Mesothelial cell of epicardium (in vitro differentiated cells): ENCODE results near the gene FRMPD4. TPM values are rescaled to one million over a fixed set of nuclear protein-coding genes. Genes with fewer than 3 reads are reported as not detected.
A peak's percentile ranks its signal among the peaks of the same experiment; 100 is the strongest.

Experiments used
- DNase-seq, 2 experiments: peaks; one replicate each; pipeline ENCODE4 v3.0.0; 2021; ENCODE audit warnings: low spot score in 2 of 2; ENCODE audit not compliant: unreplicated experiment in 2 of 2
- H3K27ac Mint-ChIP-seq: 2 replicates; pipeline ENCODE4 v1.8.0; 2021; ENCODE audit warnings: mixed read lengths
- H3K27me3 Mint-ChIP-seq: 2 replicates; pipeline ENCODE4 v1.8.0; 2021; ENCODE audit warnings: low read depth, mixed read lengths
- H3K36me3 Mint-ChIP-seq: 2 replicates; pipeline ENCODE4 v1.8.0; 2021; ENCODE audit warnings: mixed read lengths
- H3K4me1 Mint-ChIP-seq: 2 replicates; pipeline ENCODE4 v1.8.0; 2021; ENCODE audit warnings: mixed read lengths
- H3K4me3 Mint-ChIP-seq: 2 replicates; pipeline ENCODE4 v1.8.0; 2021; ENCODE audit warnings: mild to moderate bottlenecking, moderate library complexity, mixed read lengths
- H3K9me3 Mint-ChIP-seq: 2 replicates; pipeline ENCODE4 v1.8.0; 2021; ENCODE audit warnings: mixed read lengths
- CTCF ChIP-seq: fragments of 200-600 bp; sonication (generic); IDR thresholded peaks from one replicate; pipeline ENCODE4 v1.5.0; 2021; ENCODE audit warnings: antibody characterized with exemption; ENCODE audit not compliant: unreplicated experiment
- total RNA-seq: library from RNA; stranded (reverse); gene quantifications from 3 replicates; pipeline ENCODE4 v1.2.1, GENCODE V29; 2021

FRMPD4 gene
- total RNA-seq, 1 donor from 2014 or later = not detected

DNA sequence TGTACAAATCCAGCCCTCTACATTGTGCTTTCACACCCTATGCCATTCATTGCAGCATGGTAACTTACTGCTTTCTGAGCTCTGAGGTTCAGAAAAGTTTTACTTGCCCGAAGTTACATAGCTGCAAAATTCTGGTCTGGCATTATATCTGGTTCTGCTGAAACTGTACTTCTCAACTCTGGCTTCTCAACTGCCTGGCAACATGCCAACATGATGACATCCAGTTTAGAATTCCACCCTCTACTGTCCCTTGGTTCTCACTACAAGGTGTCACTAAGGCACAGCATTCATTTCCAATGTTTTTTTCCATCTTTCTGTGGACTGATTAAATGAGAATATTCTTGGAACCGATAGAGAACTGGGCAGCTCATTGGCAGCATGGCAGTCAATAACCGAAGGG, 410.1 kb downstream of the FRMPD4 start:
- Mint-ChIP-seq H3K4me3 (no peak overlapping the region), H3K27me3 (no peaks in the 10 kb centered on the region), H3K4me1 (no peaks in the 10 kb centered on the region), H3K27ac (no peak overlapping the region), H3K9me3 (peaks cover 3% of the 10 kb centered on the region), H3K36me3 (no peaks in the 10 kb centered on the region)
- no peak for TF ChIP-seq CTCF
- DNase-seq = no peak

DNA sequence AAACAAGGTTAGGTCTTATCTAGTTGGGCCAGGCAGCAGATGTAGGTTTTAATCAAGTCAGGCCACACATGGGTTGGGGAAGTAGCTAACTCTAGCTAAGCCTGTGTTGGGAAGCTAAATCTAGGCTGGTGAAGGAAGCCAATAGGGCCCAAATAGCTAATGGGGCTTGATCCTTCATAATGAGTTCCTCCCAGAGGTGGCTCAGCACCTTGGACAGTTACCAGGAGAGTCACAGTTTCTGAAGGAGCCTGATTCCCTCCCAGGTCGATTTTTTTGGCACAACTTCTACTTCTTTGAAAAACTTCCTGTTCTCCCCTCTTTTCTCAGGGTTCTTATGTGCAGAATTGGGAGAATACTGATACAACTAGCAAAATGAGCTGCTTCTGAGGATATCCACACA, 410.5 kb downstream of the FRMPD4 start:
- Mint-ChIP-seq H3K27me3 (no peaks in the 10 kb centered on the region), H3K4me1 (no peaks in the 10 kb centered on the region), H3K4me3 (no peak overlapping the region), H3K9me3 (peaks cover 3% of the 10 kb centered on the region), H3K27ac (no peak overlapping the region), H3K36me3 (no peaks in the 10 kb centered on the region)
- no peak for TF ChIP-seq CTCF
- peak in 1 of 2 experiments; percentile 39 for DNase-seq

GRCh38 chrX:12554206-12554605, 415.9 kb downstream of the FRMPD4 start:
- no peaks in the 10 kb centered on the region for H3K36me3 Mint-ChIP-seq
- no peak overlapping the region for H3K27ac Mint-ChIP-seq
- H3K4me1 Mint-ChIP-seq = no peaks in the 10 kb centered on the region
- DNase-seq = no peak
- H3K9me3 Mint-ChIP-seq = peaks cover 27% of the 10 kb centered on the region
- peaks cover 2% of the 10 kb centered on the region for H3K27me3 Mint-ChIP-seq
- no peak overlapping the region for H3K4me3 Mint-ChIP-seq
- no peak for TF ChIP-seq CTCF

DNA sequence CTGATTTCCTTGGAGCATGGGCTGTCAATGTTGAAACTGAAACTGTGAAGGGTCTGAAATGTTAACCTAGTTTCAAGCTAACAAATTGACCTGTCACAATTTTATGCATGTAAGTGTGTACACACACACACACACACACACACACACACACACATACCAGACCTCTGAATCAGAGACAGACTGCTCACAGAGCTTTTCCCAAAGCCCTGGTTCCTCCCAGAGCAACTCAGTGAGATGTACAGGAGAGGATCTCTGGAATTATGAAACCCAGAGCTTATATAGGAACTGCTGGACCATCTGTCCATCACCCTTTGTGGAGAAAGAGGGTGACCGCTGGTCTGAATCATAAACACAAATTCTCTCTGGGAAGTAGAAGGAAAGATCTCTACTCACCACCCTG, 424.8 kb downstream of the FRMPD4 start:
- TF ChIP-seq CTCF = no peak
- no peaks in the 10 kb centered on the region for H3K36me3 Mint-ChIP-seq
- H3K27me3 Mint-ChIP-seq = no peaks in the 10 kb centered on the region
- peaks cover 34% of the 10 kb centered on the region for H3K9me3 Mint-ChIP-seq
- DNase-seq = no peak
- H3K4me3 Mint-ChIP-seq = no peak overlapping the region
- no peak overlapping the region for H3K27ac Mint-ChIP-seq
- no peaks in the 10 kb centered on the region for H3K4me1 Mint-ChIP-seq

GRCh38 chrX:12564221-12564620, 425.9 kb downstream of the FRMPD4 start:
- Mint-ChIP-seq H3K4me1 (no peaks in the 10 kb centered on the region), H3K27me3 (no peaks in the 10 kb centered on the region)
- TF ChIP-seq CTCF = no peak

GRCh38 chrX:12567857-12568256, 429.6 kb downstream of the FRMPD4 start:
- TF ChIP-seq CTCF = peak; percentile 33
- Mint-ChIP-seq H3K36me3 (no peaks in the 10 kb centered on the region), H3K4me3 (no peak overlapping the region), H3K9me3 (peaks cover 23% of the 10 kb centered on the region), H3K27me3 (no peaks in the 10 kb centered on the region), H3K27ac (no peak overlapping the region), H3K4me1 (no peaks in the 10 kb centered on the region)
- no peak for DNase-seq

More at GRCh38 chrX:12564221-12564620, 425.9 kb downstream of the FRMPD4 start:
- Mint-ChIP-seq H3K4me3 (no peak overlapping the region), H3K27ac (no peak overlapping the region), H3K9me3 (peaks cover 31% of the 10 kb centered on the region), H3K36me3 (no peaks in the 10 kb centered on the region)
- no peak for DNase-seq
